Activated naive CD4-positive, alpha-beta T cell treated with anti-CD3 and anti-CD28 coated beads, Interleukin-2, amount 10 ng/mL, durations not matched to agents 7 days and 5 days (primary cell): ENCODE results near the gene NDUFS1.
"Not testable (repeated sequence)": the region's sequence is repeated elsewhere in the genome, so short reads cannot be mapped to it uniquely, and the experiment has no call there.

Source experiments
- CTCF ChIA-PET: fragments of 350-600 bp; sonication (Branson Sonifier 250); formaldehyde crosslinking; loops from one replicate; lab custom pipeline; 2021; ENCODE audit warnings: antibody characterized with exemption; lab: Charles Lee
- DNase-seq: peaks from one replicate; pipeline ENCODE4 v3.0.0-alpha.2; 2020
- H3K27ac Mint-ChIP-seq: one replicate; pipeline ENCODE4 v1.8.0; 2021; ENCODE audit warnings: mild to moderate bottlenecking, moderate library complexity, mixed read lengths
- H3K27me3 Mint-ChIP-seq: one replicate; pipeline ENCODE4 v1.8.0; 2021; ENCODE audit warnings: mild to moderate bottlenecking, mixed read lengths
- H3K36me3 Mint-ChIP-seq: one replicate; pipeline ENCODE4 v1.8.0; 2021; ENCODE audit warnings: mixed read lengths
- H3K4me1 Mint-ChIP-seq: one replicate; pipeline ENCODE4 v1.8.0; 2021; ENCODE audit warnings: mixed read lengths
- H3K4me3 Mint-ChIP-seq: one replicate; pipeline ENCODE4 v1.8.0; 2021; ENCODE audit warnings: mild to moderate bottlenecking, moderate library complexity, mixed read lengths
- H3K9me3 Mint-ChIP-seq: one replicate; pipeline ENCODE4 v1.8.0; 2021; ENCODE audit warnings: mixed read lengths

Gene NDUFS1

GRCh38 chr2:206105038-206105437, 54.2 kb downstream of the NDUFS1 start:
- H3K9me3 Mint-ChIP-seq: no peaks in the 10 kb centered on the region

GRCh38 chr2:206098872-206099271, 60.4 kb downstream of the NDUFS1 start:
- CTCF ChIA-PET: interaction anchor here (0.7 to 1.0 kb wide), 2 partner anchors 13 to 52 kb away, joined by 3 read pairs; partner anchors contain the start of gene INO80D
- not testable (repeated sequence) for H3K36me3 Mint-ChIP-seq, H3K9me3 Mint-ChIP-seq, H3K4me3 Mint-ChIP-seq, H3K4me1 Mint-ChIP-seq, H3K27me3 Mint-ChIP-seq, H3K27ac Mint-ChIP-seq, DNase-seq

More at GRCh38 chr2:206105038-206105437, 54.2 kb downstream of the NDUFS1 start:
- Mint-ChIP-seq H3K27me3 (no peaks in the 10 kb centered on the region), H3K36me3 (no peaks in the 10 kb centered on the region), H3K27ac (no peak overlapping the region), H3K4me1 (no peaks in the 10 kb centered on the region), H3K4me3 (no peak overlapping the region)
- CTCF ChIA-PET: no interaction called here
- DNase-seq: no peak

GRCh38 chr2:206098471-206098870, 60.8 kb downstream of the NDUFS1 start:
- Mint-ChIP-seq H3K4me3 (no peak overlapping the region), H3K9me3 (no peaks in the 10 kb centered on the region), H3K27me3 (no peaks in the 10 kb centered on the region), H3K4me1 (no peaks in the 10 kb centered on the region), H3K27ac (no peak overlapping the region), H3K36me3 (no peaks in the 10 kb centered on the region)
- CTCF ChIA-PET: interaction anchor here (1.0 kb wide), 1 partner anchor 12 kb away, joined by 3 read pairs; the partner anchor contains the start of gene INO80D
- DNase-seq: no peak

- Mint-ChIP-seq H3K4me1 (no peaks in the 10 kb centered on the region), H3K27ac (no peak overlapping the region), H3K4me3 (no peak overlapping the region), H3K9me3 (no peaks in the 10 kb centered on the region), H3K27me3 (no peaks in the 10 kb centered on the region), H3K36me3 (no peaks in the 10 kb centered on the region)
- CTCF ChIA-PET: no interaction called here
- DNase-seq: no peak
Observed at GRCh38 chr2:206096876-206097275, 62.4 kb downstream of the NDUFS1 start.

- H3K36me3 Mint-ChIP-seq: no peaks in the 10 kb centered on the region
- no peak for DNase-seq
- H3K27me3 Mint-ChIP-seq: no peaks in the 10 kb centered on the region
- H3K27ac Mint-ChIP-seq: no peak overlapping the region
- H3K9me3 Mint-ChIP-seq: no peaks in the 10 kb centered on the region
- H3K4me3 Mint-ChIP-seq: no peak overlapping the region
- CTCF ChIA-PET: interaction anchor here (0.7 kb wide), 1 partner anchor 10 kb away, joined by 3 read pairs; the partner anchor contains the start of gene INO80D
- H3K4me1 Mint-ChIP-seq: no peaks in the 10 kb centered on the region
Observed at GRCh38 chr2:206095536-206096332, 63.5 kb downstream of the NDUFS1 start.

GRCh38 chr2:206092297-206092696, 66.9 kb downstream of the NDUFS1 start:
- CTCF ChIA-PET: no interaction called here
- H3K27ac Mint-ChIP-seq: no peak overlapping the region
- H3K27me3 Mint-ChIP-seq: no peaks in the 10 kb centered on the region
- H3K9me3 Mint-ChIP-seq: no peaks in the 10 kb centered on the region
- no peak for DNase-seq
- no peak overlapping the region for H3K4me3 Mint-ChIP-seq
- peaks cover 6% of the 10 kb centered on the region for H3K36me3 Mint-ChIP-seq
- peaks cover 11% of the 10 kb centered on the region for H3K4me1 Mint-ChIP-seq

- DNase-seq: no peak
- Mint-ChIP-seq H3K36me3 (peaks cover 20% of the 10 kb centered on the region), H3K9me3 (no peaks in the 10 kb centered on the region), H3K4me3 (no peak overlapping the region), H3K27ac (no peak overlapping the region), H3K4me1 (peaks cover 25% of the 10 kb centered on the region), H3K27me3 (no peaks in the 10 kb centered on the region)
- CTCF ChIA-PET: no interaction called here
Observed at GRCh38 chr2:206088248-206088647, 71.0 kb downstream of the NDUFS1 start.

- H3K9me3 Mint-ChIP-seq: no peaks in the 10 kb centered on the region
- peak overlapping the region; percentile 100 for H3K27ac Mint-ChIP-seq
- no peaks in the 10 kb centered on the region for H3K27me3 Mint-ChIP-seq
- peaks cover 31% of the 10 kb centered on the region for H3K4me1 Mint-ChIP-seq
- H3K4me3 Mint-ChIP-seq: peak overlapping the region; percentile 99
- DNase-seq: no peak
- H3K36me3 Mint-ChIP-seq: peaks cover 20% of the 10 kb centered on the region
- CTCF ChIA-PET: interaction anchor here (0.5 to 1.2 kb wide), 7 partner anchors 8 to 78 kb away, joined by 3 to 4 read pairs (median 3); no protein-coding TSS in a partner anchor
Observed at GRCh38 chr2:206086716-206087350, 72.4 kb downstream of the NDUFS1 start.

- no peaks in the 10 kb centered on the region for H3K9me3 Mint-ChIP-seq
- H3K27me3 Mint-ChIP-seq: no peaks in the 10 kb centered on the region
- CTCF ChIA-PET: interaction anchor here (0.6 to 1.2 kb wide), 7 partner anchors 9 to 80 kb away, joined by 3 to 4 read pairs (median 3); no protein-coding TSS in a partner anchor
- peak within 1 kb of the TSS; percentile 99 for H3K4me3 Mint-ChIP-seq
- peaks cover 21% of the 10 kb centered on the region for H3K36me3 Mint-ChIP-seq
- H3K27ac Mint-ChIP-seq: peak within 1 kb of the TSS; percentile 100
- peaks cover 36% of the 10 kb centered on the region for H3K4me1 Mint-ChIP-seq
- peak; percentile 86 for DNase-seq
Observed at GRCh38 chr2:206085742-206086445, 73.3 kb downstream of the NDUFS1 start, which contains the start of gene INO80D. Gene INO80D (minus strand): TSS chr2:206086174. CDS start chr2:206063016, 23,158 bp downstream.

- Mint-ChIP-seq H3K27ac (peak overlapping the region; percentile 99), H3K36me3 (peaks cover 21% of the 10 kb centered on the region), H3K4me1 (peaks cover 36% of the 10 kb centered on the region), H3K9me3 (no peaks in the 10 kb centered on the region), H3K4me3 (peak overlapping the region; percentile 99), H3K27me3 (no peaks in the 10 kb centered on the region)
- CTCF ChIA-PET: interaction anchor here (0.6 to 1.2 kb wide), 3 partner anchors 11 to 81 kb away, joined by 3 to 4 read pairs (median 3); no protein-coding TSS in a partner anchor
- peak; percentile 65 for DNase-seq
Observed at GRCh38 chr2:206084870-206085741, 74.1 kb downstream of the NDUFS1 start.

- CTCF ChIA-PET: no interaction called here
- Mint-ChIP-seq H3K4me3 (peak overlapping the region; percentile 97), H3K27ac (peak overlapping the region; percentile 99), H3K4me1 (peaks cover 41% of the 10 kb centered on the region), H3K27me3 (no peaks in the 10 kb centered on the region), H3K36me3 (peaks cover 18% of the 10 kb centered on the region), H3K9me3 (no peaks in the 10 kb centered on the region)
- DNase-seq: peak; percentile 37
Observed at GRCh38 chr2:206084439-206084869, 74.8 kb downstream of the NDUFS1 start.

- DNase-seq: peak; percentile 46
- H3K36me3 Mint-ChIP-seq: peaks cover 16% of the 10 kb centered on the region
- H3K27me3 Mint-ChIP-seq: no peaks in the 10 kb centered on the region
- H3K27ac Mint-ChIP-seq: peak overlapping the region; percentile 99
- no peaks in the 10 kb centered on the region for H3K9me3 Mint-ChIP-seq
- H3K4me1 Mint-ChIP-seq: peaks cover 39% of the 10 kb centered on the region
- CTCF ChIA-PET: interaction anchor here (0.9 kb wide), 1 partner anchor 10 kb away, joined by 3 read pairs; no protein-coding TSS in a partner anchor
- peak overlapping the region; percentile 97 for H3K4me3 Mint-ChIP-seq
Observed at GRCh38 chr2:206083602-206084438, 75.4 kb downstream of the NDUFS1 start.
